ENCODE results near the gene GLP1R. TPM values are rescaled to one million over a fixed set of nuclear protein-coding genes. Genes with fewer than 3 reads are reported as not detected.

Gene GLP1R
- total RNA-seq, 1 donor from 2014 or later = 0.18 TPM

GRCh38 chr6:39021779-39022178 is 26.8 kb upstream of the GLP1R start:
- Mint-ChIP-seq H3K27me3 (ENCODE audit: insufficient read depth) (no peaks in the 10 kb centered on the region), H3K27ac (no peak overlapping the region), H3K9me3 (no peaks in the 10 kb centered on the region), H3K36me3 (ENCODE audit: low read depth) (no peaks in the 10 kb centered on the region), H3K4me1 (ENCODE audit: low read depth) (no peaks in the 10 kb centered on the region), H3K4me3 (no peak overlapping the region)
- DNase-seq (ENCODE audit: low spot score) = no peak
- intact Hi-C loops (cut with micrococcal nuclease) = no loop called here

- no peaks in the 10 kb centered on the region for H3K9me3 Mint-ChIP-seq
- H3K27me3 Mint-ChIP-seq (ENCODE audit: insufficient read depth) = peaks cover 12% of the 10 kb centered on the region
- no peak overlapping the region for H3K4me3 Mint-ChIP-seq
- no peak for DNase-seq (ENCODE audit: low spot score)
- H3K27ac Mint-ChIP-seq = no peak overlapping the region
- intact Hi-C loops (cut with micrococcal nuclease) = loop anchor here (5.0 kb wide), 1 partner anchor 126 kb away; no protein-coding TSS in a partner anchor
- H3K4me1 Mint-ChIP-seq (ENCODE audit: low read depth) = no peaks in the 10 kb centered on the region
- no peaks in the 10 kb centered on the region for H3K36me3 Mint-ChIP-seq (ENCODE audit: low read depth)
These were observed 22.4 kb upstream of the GLP1R start for GRCh38 chr6:39026175-39026574.

GRCh38 chr6:39029156-39030011 is 19.2 kb upstream of the GLP1R start:
- no peak overlapping the region for H3K4me3 Mint-ChIP-seq
- H3K36me3 Mint-ChIP-seq (ENCODE audit: low read depth) = no peaks in the 10 kb centered on the region
- DNase-seq (ENCODE audit: low spot score) = peak; percentile 14
- H3K27ac Mint-ChIP-seq = no peak overlapping the region
- peaks cover 28% of the 10 kb centered on the region for H3K27me3 Mint-ChIP-seq (ENCODE audit: insufficient read depth)
- no peaks in the 10 kb centered on the region for H3K9me3 Mint-ChIP-seq
- intact Hi-C loops (cut with micrococcal nuclease) = loop anchor here (1.0 to 5.0 kb wide), 3 partner anchors 123 to 141 kb away; no protein-coding TSS in a partner anchor
- H3K4me1 Mint-ChIP-seq (ENCODE audit: low read depth) = no peaks in the 10 kb centered on the region

GRCh38 chr6:39035681-39036080 is 12.9 kb upstream of the GLP1R start:
- intact Hi-C loops (cut with micrococcal nuclease) = no loop called here
- no peak overlapping the region for H3K27ac Mint-ChIP-seq
- H3K9me3 Mint-ChIP-seq = no peaks in the 10 kb centered on the region
- H3K36me3 Mint-ChIP-seq (ENCODE audit: low read depth) = no peaks in the 10 kb centered on the region
- peaks cover 5% of the 10 kb centered on the region for H3K4me1 Mint-ChIP-seq (ENCODE audit: low read depth)
- H3K4me3 Mint-ChIP-seq = no peak overlapping the region
- H3K27me3 Mint-ChIP-seq (ENCODE audit: insufficient read depth) = peaks cover 42% of the 10 kb centered on the region
- no peak for DNase-seq (ENCODE audit: low spot score)

GRCh38 chr6:39037082-39037508 is 11.5 kb upstream of the GLP1R start:
- peaks cover 11% of the 10 kb centered on the region for H3K4me1 Mint-ChIP-seq (ENCODE audit: low read depth)
- no peak overlapping the region for H3K27ac Mint-ChIP-seq
- intact Hi-C loops (cut with micrococcal nuclease) = no loop called here
- H3K27me3 Mint-ChIP-seq (ENCODE audit: insufficient read depth) = peaks cover 45% of the 10 kb centered on the region
- no peaks in the 10 kb centered on the region for H3K9me3 Mint-ChIP-seq
- DNase-seq (ENCODE audit: low spot score) = no peak
- H3K36me3 Mint-ChIP-seq (ENCODE audit: low read depth) = no peaks in the 10 kb centered on the region
- H3K4me3 Mint-ChIP-seq = no peak overlapping the region

GRCh38 chr6:39037707-39038106 is 10.9 kb upstream of the GLP1R start:
- no peak overlapping the region for H3K27ac Mint-ChIP-seq
- H3K4me1 Mint-ChIP-seq (ENCODE audit: low read depth) = peaks cover 11% of the 10 kb centered on the region
- no peak for DNase-seq (ENCODE audit: low spot score)
- peaks cover 42% of the 10 kb centered on the region for H3K27me3 Mint-ChIP-seq (ENCODE audit: insufficient read depth)
- no peak overlapping the region for H3K4me3 Mint-ChIP-seq
- no peaks in the 10 kb centered on the region for H3K36me3 Mint-ChIP-seq (ENCODE audit: low read depth)
- no peaks in the 10 kb centered on the region for H3K9me3 Mint-ChIP-seq
- intact Hi-C loops (cut with micrococcal nuclease) = no loop called here

- H3K27ac Mint-ChIP-seq = no peak overlapping the region
- no peaks in the 10 kb centered on the region for H3K9me3 Mint-ChIP-seq
- intact Hi-C loops (cut with micrococcal nuclease) = no loop called here
- peaks cover 11% of the 10 kb centered on the region for H3K4me1 Mint-ChIP-seq (ENCODE audit: low read depth)
- no peak overlapping the region for H3K4me3 Mint-ChIP-seq
- H3K27me3 Mint-ChIP-seq (ENCODE audit: insufficient read depth) = peaks cover 28% of the 10 kb centered on the region
- no peaks in the 10 kb centered on the region for H3K36me3 Mint-ChIP-seq (ENCODE audit: low read depth)
- no peak for DNase-seq (ENCODE audit: low spot score)
These were observed 8.4 kb upstream of the GLP1R start for GRCh38 chr6:39040080-39040673.

- no peaks in the 10 kb centered on the region for H3K9me3 Mint-ChIP-seq
- no peaks in the 10 kb centered on the region for H3K36me3 Mint-ChIP-seq (ENCODE audit: low read depth)
- intact Hi-C loops (cut with micrococcal nuclease) = no loop called here
- H3K4me1 Mint-ChIP-seq (ENCODE audit: low read depth) = peaks cover 11% of the 10 kb centered on the region
- no peak for DNase-seq (ENCODE audit: low spot score)
- peaks cover 21% of the 10 kb centered on the region for H3K27me3 Mint-ChIP-seq (ENCODE audit: insufficient read depth)
- no peak overlapping the region for H3K4me3 Mint-ChIP-seq
- H3K27ac Mint-ChIP-seq = no peak overlapping the region
These were observed 7.5 kb upstream of the GLP1R start for GRCh38 chr6:39041072-39041471.

GRCh38 chr6:39043776-39044175 is 4.8 kb upstream of the GLP1R start:
- Mint-ChIP-seq H3K4me3 (no peak overlapping the region), H3K36me3 (ENCODE audit: low read depth) (no peaks in the 10 kb centered on the region), H3K4me1 (ENCODE audit: low read depth) (peaks cover 11% of the 10 kb centered on the region), H3K27ac (no peak overlapping the region), H3K9me3 (no peaks in the 10 kb centered on the region), H3K27me3 (ENCODE audit: insufficient read depth) (peaks cover 24% of the 10 kb centered on the region)
- DNase-seq (ENCODE audit: low spot score) = no peak
- intact Hi-C loops (cut with micrococcal nuclease) = no loop called here

GRCh38 chr6:39044181-39044580 is 4.4 kb upstream of the GLP1R start:
- no peak overlapping the region for H3K27ac Mint-ChIP-seq
- H3K4me3 Mint-ChIP-seq = no peak overlapping the region
- H3K36me3 Mint-ChIP-seq (ENCODE audit: low read depth) = no peaks in the 10 kb centered on the region
- H3K4me1 Mint-ChIP-seq (ENCODE audit: low read depth) = peaks cover 11% of the 10 kb centered on the region
- peaks cover 25% of the 10 kb centered on the region for H3K27me3 Mint-ChIP-seq (ENCODE audit: insufficient read depth)
- intact Hi-C loops (cut with micrococcal nuclease) = no loop called here
- no peak for DNase-seq (ENCODE audit: low spot score)
- no peaks in the 10 kb centered on the region for H3K9me3 Mint-ChIP-seq

- Mint-ChIP-seq H3K36me3 (ENCODE audit: low read depth) (no peaks in the 10 kb centered on the region), H3K4me1 (ENCODE audit: low read depth) (peaks cover 20% of the 10 kb centered on the region), H3K27me3 (ENCODE audit: insufficient read depth) (peaks cover 36% of the 10 kb centered on the region), H3K9me3 (no peaks in the 10 kb centered on the region), H3K27ac (no peak overlapping the region), H3K4me3 (no peak overlapping the region)
- intact Hi-C loops (cut with micrococcal nuclease) = no loop called here
- DNase-seq (ENCODE audit: low spot score) = no peak
These were observed 900 bp upstream of the GLP1R start for GRCh38 chr6:39047434-39048327.

- no peak for DNase-seq (ENCODE audit: low spot score)
- H3K27me3 Mint-ChIP-seq (ENCODE audit: insufficient read depth) = peaks cover 42% of the 10 kb centered on the region
- H3K4me3 Mint-ChIP-seq = peak overlapping the region; percentile 37
- H3K9me3 Mint-ChIP-seq = no peaks in the 10 kb centered on the region
- H3K4me1 Mint-ChIP-seq (ENCODE audit: low read depth) = peaks cover 20% of the 10 kb centered on the region
- intact Hi-C loops (cut with micrococcal nuclease) = no loop called here
- H3K27ac Mint-ChIP-seq = no peak overlapping the region
- no peaks in the 10 kb centered on the region for H3K36me3 Mint-ChIP-seq (ENCODE audit: low read depth)
These were observed 1.1 kb downstream of the GLP1R start for GRCh38 chr6:39049575-39050283.

All from activated T-helper 1 cell treated with anti-CD3 and anti-CD28 coated beads, Interleukin-12 subunit alpha, Interleukin-12 subunit beta, Interleukin-2, Interleukin-4 antibody, amounts not matched to agents 30 ng/mL and 10 ng/mL and 1 ng/mL, durations not matched to agents 14 hours and 24 hours and 36 hours (primary cell).